Adipose tissue (tissue), 3 donors: Measurements from ENCODE around the gene SUN1. TPM values are rescaled to one million over a fixed set of nuclear protein-coding genes. Genes with fewer than 3 reads are reported as not detected.
A peak's percentile ranks its signal among the peaks of the same experiment; 100 is the strongest.

Experiments
- H3K27ac ChIP-seq: one replicate; pipeline ENCODE4 v1.5.1; 2013; ENCODE audit warnings: low read depth, low read length
- WGBS, 3 donors: extraction: QIAGEN DNeasy Blood & Tissue Kit; methylation state at CpG; one replicate each; pipeline ENCODE4 v1.1.7; 2013; 5-methylcytosine and 5-hydroxymethylcytosine counted together
- polyA plus RNA-seq, 3 donors: library from polyadenylated mRNA; stranded (reverse); fragments of 200-250 nt; gene quantifications; one replicate each; pipeline ENCODE4 v1.2.3, GENCODE V29; 2013
- donor health status: healthy with polysubstance abuse.
- donor health status: Bipolar disorder and iron deficiency.
- donor health status: healthy.

SUN1 gene
- polyA plus RNA-seq, 3 donors: 46.9 to 108 (median 73.0) TPM

DNA sequence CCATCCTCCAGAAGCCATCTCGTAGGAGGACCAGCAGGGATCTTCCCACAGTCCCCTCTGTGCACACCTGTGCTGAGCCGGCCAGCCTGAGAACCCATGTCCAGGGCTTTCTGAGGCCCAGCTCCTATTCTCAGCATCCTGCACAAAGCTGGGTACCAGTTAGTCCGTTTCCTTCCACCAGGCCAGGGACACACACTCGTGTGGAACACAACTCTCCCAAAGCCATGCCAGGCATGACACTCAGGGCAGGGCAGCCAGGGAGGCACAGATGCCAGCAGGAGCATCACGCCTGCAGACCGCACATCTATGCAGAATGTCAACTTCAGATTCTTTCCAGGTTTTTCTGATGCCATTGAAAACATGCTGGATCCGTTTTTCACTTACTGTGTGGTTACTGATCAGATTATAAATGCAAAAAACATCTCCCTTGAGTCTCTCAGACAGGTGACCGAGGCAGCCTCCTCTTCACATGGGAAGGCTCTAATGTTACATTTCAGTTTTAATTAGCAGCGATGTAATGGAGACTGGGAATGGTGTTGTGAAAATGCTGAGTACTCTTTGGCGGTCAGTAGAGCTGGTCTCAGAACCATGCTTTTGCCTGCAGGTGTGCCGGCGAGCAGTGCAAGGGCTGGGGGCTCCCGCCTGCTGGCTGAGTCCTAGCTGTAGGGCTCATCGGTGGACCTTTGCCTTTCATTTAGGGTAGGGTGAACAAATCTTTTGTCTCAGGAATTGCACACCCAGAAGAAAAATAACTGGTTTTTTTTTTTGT lies 3.3 kb upstream of the SUN1 start:
- no peak overlapping the region for H3K27ac ChIP-seq
- WGBS, 3 donors: 87 to 93% (median 90%) methylated on average over 14 of the region's 14 CpGs

DNA sequence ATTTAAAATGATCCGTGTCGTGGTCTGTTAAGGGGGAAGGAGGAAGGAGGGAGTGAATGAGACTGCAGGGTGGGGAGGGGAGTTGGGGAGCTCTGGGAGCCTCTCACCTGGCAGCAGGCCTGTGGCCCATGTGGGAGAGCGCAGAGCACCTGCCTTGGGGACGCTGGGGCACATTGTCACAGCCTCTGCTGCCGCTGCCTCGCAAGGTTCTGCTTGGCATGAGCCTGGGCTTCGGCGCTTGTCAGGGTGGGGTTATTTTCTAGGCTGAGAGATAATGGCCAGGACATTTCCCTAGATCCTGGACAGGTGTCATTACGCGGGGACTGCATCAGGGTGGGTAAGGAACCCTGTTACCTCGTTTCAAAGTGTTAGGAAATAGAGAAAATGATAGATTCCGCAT lies 2.2 kb upstream of the SUN1 start:
- WGBS, 3 donors: 64 to 85% (median 69%) methylated on average over 12 of the region's 12 CpGs

DNA sequence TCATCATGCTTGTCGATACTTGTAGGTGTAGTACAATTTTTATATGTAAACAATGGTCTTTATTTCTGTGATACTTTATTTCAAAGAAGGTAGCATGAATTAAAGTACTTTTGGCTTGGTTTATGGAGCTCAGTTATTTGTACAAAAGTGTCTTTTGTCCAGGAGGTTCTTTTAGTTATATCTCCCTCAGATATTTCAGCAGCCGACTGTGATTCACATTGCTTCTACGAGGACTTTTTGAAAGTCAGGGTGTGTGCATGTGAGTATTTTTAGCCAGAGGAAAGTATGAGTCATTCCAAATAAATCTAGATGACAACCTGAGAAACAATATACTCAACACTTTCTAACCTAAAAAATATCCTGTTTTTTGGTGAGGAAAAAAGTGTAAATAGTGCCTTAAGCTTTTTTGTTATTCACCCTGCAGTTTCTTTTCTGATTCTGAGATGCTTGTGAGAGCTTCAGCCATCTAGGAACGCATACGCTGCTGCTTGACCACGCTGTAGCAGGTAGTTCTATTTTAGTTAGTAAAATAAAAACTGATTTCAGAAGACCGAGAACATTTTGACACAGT lies 595 bp upstream of the SUN1 start:
- H3K27ac ChIP-seq: no peak overlapping the region
- 12 to 16% (median 15%) methylated on average over 7 of the region's 7 CpGs for WGBS, 3 donors

More for the DNA sequence above, 2.2 kb upstream of the SUN1 start:
- no peak overlapping the region for H3K27ac ChIP-seq

DNA sequence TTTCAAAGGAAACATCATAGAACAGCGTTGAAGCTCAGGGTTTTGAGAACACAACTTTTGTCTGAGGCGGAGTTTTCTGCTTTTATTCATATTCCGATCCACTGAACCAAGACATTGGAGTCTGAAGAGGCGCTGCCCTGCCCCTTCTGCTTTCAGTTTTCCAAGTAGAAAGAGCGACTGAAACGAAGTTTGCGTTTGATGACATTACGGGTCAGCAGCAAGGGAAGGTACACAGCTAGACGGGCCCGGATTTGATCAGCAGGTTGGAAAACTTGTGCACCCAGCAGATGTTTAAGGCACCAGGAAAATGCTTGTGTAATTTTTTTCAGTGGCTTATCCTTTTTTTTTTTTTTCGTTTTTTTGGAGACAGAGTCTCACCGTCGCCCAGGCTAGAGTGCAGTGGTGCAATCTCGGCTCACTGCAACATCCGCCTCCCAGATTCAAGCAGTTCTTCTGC lies 720 bp downstream of the SUN1 start:
- 79 to 90% (median 86%) methylated on average over 15 of the region's 15 CpGs for WGBS, 3 donors
- H3K27ac ChIP-seq: peak overlapping the region; percentile 45

DNA sequence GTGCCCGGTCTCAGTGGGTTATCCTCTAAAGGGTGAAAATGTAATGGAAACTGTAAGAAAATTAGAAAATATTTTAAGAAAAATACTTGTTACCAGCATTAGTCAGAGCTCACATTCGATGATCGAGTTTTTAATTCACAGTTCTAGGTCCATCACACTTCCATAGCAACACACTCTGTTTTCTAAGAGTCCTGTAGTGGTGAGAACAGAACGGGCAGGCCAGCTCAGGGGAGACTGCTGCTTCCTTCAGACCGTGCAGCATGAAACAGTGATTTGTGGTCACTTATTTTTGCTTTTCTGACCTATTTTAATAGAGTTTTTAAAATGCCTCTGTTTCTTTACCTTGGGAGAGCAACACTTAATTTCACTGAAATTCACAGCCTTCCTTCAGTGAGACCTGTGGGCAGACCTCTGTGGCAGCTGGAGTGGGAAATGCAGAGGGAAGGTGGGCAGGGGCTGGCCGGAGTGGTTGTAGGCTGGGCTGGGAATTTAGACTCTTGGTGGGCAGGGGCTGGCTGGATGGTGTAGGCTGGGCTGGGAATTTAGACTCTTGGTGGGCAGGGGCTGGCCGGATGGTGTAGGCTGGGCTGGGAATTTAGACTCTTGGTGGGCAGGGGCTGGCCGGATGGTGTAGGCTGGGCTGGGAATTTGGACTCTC lies 1.5 kb downstream of the SUN1 start:
- no peak overlapping the region for H3K27ac ChIP-seq
- WGBS, 3 donors: 71 to 92% (median 79%) methylated on average over 7 to 8 of the region's 8 CpGs

DNA sequence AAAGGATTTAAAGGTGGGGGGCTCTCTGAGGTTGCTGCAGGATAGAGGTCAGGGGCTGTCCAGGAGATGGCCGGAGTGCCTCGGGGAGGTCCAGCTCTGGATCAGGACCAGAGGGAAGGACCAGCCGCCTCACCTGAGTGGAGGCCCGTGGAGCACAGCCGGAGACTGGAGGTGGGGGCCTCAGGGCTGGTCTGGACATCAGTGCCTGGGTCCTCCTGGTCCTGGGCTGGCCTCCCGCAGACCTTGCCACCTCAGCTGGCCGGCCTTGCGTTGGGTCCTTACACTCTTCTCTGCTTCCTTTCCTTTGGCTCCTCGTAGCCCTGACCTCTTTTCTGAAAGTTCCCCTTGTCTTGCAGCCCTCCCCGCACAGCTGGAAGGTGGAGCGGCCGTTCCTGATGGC lies 2.0 kb downstream of the SUN1 start:
- H3K27ac ChIP-seq: no peak overlapping the region
- WGBS, 3 donors: 88 to 93% (median 90%) methylated on average over 12 of the region's 12 CpGs

DNA sequence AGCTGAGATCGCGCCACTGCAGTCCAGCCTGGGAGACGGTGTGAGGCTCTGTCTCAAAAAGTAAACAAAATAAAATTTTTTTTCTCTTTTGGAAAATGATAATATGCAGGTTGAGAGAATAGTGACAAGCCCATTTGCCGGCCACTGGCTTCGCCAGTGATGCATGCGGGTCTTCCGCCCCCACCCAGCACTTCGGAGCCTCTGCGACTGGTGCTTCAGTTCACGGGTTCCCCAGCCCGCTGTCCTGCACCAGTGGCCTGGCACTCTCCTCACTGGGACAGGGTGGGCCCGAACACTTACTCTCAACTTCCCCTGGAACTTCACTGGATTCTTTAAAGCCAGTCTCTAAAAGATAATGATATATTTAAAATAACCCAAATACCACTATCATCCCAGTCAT lies 2.7 kb downstream of the SUN1 start:
- no peak overlapping the region for H3K27ac ChIP-seq
- WGBS, 3 donors: 93 to 96% (median 95%) methylated on average over 12 of the region's 12 CpGs

DNA sequence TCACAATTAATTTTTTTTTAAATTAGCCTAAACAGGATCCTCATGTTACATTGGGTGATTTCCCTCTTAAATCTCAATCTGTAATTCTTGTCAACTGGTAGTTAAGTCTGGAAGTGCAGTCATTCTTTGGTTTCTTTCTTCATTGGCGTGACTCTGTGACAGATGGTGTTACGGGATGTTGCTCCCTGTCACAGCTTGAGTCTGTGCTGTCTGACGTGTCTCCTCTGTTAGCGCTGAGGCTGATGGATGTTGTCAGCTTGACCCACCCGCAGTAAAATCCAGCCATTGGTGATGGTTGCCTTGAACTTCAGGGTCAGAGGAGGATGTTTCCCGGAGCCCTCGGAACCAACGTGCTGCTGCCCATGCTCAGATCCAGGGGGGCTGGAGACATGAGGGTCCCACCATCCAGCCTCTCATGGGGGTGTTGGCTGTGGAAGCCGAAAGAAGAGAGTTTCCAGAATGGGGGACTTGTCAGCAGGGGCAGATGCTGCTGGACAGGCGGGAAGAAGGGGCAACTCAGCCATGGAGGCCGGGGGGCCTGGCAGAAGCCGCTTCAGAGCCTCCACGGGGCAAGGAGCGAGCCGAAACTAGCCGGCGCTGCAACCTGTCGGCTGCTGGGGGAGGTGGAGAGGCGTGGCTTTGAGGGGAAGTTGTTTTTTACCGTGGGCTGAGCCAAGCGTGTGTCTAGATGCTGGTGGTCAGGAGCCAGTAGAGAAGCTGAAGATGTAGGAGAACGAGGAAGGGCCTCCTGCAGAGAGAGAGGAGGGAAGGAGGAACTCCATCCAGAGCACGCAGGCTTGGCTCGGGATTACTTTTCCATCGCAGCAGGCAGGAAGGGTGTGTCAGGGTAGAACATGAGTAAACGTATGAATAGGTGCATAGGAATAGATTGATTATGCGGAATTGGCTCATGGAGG lies 3.5 kb downstream of the SUN1 start:
- 68 to 85% (median 72%) methylated on average over 27 of the region's 27 CpGs for WGBS, 3 donors

DNA sequence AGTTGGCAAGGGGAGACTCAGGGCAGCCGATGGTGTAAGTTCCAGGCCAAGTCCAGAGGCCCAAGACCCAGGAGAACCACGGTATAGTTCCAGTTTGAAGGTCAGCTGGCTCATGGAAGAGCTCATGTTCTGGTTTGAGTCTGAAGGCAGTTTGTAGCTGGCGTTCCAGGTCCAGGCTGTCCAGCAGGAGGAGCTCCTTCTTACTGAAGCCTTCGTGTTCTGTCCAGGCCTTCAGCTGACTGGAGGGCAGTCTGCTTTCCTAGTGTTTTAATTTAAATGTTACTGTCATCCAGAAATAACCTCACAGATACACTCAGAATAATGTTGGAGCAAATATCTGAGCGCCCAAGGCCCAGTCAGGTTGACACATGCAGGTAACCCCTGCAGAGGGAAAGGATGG lies 4.2 kb downstream of the SUN1 start:
- 68 to 70% (median 70%) methylated on average over 5 of the region's 5 CpGs for WGBS, 3 donors

More for the DNA sequence above, 3.5 kb downstream of the SUN1 start:
- no peak overlapping the region for H3K27ac ChIP-seq

DNA sequence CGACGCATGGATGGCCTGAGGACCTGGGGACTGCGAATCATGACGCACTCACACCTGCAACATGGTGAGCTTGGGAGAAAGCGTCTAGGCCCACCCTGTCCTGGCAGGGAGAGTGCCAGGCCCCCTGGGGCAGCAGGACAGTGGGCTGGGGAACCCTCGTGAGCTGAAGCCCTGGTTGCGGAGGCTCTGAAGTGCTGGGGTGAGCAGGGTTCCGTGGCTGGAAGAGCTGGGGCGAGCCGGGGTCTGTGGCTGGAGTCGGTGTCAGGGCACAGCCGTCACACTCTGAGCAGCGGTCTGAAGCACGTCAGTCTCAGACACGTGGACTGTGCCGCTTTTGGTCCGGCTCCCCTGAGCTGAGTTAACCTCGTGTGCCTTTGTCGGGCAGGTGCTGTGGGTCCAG lies 4.7 kb downstream of the SUN1 start:
- 91 to 96% (median 95%) methylated on average over 19 of the region's 19 CpGs for WGBS, 3 donors
- no peak overlapping the region for H3K27ac ChIP-seq

More for the DNA sequence above, 4.2 kb downstream of the SUN1 start:
- no peak overlapping the region for H3K27ac ChIP-seq

DNA sequence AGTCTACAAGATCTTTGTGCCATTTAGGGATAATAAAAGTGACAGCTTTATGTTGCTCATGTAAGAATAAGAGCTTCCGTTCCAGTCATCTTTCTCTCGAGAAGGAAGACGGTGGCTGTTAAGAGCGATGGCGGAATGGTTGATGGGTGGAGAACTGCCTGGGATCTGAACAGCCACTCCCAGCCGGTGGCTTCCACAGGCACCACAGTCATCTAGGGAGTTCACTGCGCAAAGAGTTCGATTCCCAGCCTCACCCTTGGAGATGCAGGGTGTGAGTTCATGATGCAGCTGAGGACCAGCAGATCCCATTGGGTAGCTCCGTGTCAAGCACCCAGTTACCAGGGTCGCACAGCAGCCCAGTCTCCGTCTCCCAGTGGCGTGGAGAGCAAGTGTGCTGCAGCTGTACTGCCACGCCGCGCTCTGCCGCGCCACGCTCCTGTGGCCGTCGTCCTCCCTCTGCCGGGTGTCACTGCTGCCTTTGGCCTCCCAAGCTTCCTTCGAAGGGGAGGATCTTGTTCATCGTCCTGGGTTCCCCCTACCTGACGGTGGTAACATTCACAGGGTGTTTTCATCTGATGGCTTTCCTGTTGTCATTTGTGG lies 7.8 kb downstream of the SUN1 start:
- 91 to 92% (median 92%) methylated on average over 24 of the region's 24 CpGs for WGBS, 3 donors
- no peak overlapping the region for H3K27ac ChIP-seq

DNA sequence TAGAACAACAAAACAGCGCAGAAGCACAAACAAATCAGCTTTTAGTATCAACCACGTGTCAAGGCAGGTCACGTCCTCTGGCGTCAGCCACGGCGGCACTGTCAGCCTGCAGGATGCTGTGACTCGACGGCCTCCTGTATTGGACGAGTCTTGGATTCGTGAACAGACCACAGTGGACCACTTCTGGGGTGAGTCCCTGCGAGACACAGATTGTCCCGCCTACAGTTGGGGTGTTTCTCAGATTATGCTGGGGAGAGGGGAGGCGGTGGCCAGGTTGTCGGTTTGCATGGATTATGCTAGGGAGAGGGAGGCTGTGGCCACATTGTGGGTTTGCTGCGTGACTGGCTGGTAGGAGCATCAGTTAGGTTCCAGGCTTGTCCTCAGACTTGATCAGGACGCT lies 9.7 kb downstream of the SUN1 start:
- H3K27ac ChIP-seq: no peak overlapping the region
- 90 to 93% (median 90%) methylated on average over 16 of the region's 16 CpGs for WGBS, 3 donors

DNA sequence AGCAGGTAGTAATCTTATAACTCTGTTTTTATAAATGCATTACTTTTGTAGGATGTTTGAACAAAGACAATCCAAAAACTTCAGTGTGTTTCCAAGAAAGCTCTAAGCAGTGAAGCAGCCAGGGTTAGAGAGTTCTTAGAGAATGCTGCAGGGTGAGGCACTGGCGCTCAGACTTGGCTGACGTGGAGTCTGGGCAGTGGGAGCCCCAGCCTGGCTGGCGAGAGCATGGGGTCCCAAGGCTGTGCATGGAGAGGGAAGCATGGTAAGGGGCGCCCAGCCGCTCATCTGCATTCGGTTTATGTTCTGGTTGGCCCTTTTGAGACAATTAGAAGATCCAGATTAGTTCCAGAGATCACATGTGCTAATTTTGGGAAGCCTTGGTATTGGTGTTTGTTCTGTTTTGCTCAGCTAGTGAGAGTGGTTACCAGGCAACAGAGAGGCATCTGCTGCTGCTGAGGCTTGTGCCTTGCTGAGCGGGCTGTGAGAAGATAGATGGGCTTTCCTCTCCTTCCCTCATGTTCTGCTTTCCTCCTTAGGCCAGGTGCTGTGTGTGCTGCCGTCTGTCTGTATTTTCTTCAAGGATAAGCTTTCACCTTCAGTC lies 10.3 kb downstream of the SUN1 start:
- no peak overlapping the region for H3K27ac ChIP-seq
- 87 to 92% (median 90%) methylated on average over 8 of the region's 8 CpGs for WGBS, 3 donors

DNA sequence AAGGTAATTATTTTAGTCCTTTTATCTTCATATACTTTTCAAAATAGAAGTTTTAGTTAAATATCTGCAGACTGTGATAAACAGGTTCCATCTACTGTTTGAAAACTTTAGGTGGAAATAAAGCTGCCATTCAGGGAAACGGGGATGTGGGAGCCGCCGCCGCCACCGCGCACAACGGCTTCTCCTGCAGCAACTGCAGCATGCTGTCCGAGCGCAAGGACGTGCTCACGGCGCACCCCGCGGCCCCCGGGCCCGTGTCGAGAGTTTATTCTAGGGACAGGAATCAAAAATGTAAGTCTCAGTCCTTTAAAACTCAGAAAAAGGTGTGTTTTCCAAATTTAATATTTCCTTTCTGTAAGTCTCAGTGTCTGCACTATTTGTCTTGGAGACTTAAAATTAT lies 11.0 kb downstream of the SUN1 start:
- H3K27ac ChIP-seq: no peak overlapping the region
- WGBS, 3 donors: 92 to 96% (median 95%) methylated on average over 17 of the region's 17 CpGs

DNA sequence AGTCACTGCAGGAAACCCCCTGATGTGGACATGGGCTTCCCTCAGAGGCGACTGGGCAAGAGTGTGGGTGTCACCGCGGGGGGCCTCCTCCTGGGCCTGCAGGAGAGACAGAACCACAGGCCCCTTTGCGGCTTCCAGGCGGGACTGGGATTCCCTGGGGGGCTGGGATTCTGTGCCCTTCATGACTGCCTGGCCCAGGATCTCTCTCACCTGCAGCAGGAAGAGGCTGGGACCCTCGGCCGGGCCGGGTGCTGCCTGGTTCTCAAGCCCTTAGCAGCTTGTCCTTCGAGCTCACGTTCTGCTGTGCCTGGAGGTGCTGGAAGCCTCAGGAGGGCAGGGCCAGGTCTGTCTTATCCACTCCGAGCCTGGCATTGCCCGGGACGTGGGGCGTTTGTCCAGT lies 11.8 kb downstream of the SUN1 start:
- H3K27ac ChIP-seq: no peak overlapping the region
- 84 to 95% (median 92%) methylated on average over 14 of the region's 14 CpGs for WGBS, 3 donors

DNA sequence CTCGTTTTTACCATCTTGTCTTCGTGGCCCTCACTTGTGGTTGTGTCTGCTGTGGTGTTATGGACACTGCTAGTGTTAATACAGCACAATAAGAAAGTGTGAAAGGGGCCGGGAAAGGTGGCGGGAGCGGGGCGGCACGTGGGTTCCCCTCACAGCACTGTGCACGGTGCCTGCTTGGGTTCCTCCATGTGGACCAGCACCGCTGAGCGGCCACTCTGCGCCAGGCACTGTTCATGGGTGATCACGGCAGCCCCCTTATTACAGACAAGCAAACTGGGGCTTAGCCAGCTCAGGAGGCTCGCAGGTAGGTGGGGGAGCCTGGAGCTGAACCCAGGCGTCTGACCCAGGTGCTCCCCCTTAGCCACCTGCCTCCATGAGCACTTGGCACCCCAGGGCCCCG lies 12.2 kb downstream of the SUN1 start:
- WGBS, 3 donors: 96 to 97% (median 96%) methylated on average over 15 of the region's 15 CpGs
- no peak overlapping the region for H3K27ac ChIP-seq

DNA sequence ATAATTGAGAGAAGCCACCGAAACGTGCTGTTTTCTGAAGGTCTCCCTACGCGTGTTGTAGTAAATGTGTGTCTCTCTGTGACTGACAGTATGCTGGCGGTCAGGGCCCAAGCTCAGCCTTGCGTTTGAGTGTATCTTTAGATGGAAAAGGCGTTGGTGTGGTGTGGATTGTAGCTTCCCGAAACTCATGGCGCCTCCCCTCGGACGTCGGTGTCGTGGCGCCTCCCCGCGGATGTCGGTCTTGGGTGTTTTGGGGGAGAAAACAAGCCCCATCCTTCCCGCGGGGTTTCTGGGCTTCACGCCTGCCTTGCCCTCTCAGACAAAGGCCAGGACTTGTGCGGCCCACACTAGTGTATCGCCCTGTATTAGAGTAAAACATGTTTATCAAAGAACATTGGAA lies 12.8 kb downstream of the SUN1 start:
- H3K27ac ChIP-seq: no peak overlapping the region
- 88 to 94% (median 93%) methylated on average over 22 of the region's 22 CpGs for WGBS, 3 donors

DNA sequence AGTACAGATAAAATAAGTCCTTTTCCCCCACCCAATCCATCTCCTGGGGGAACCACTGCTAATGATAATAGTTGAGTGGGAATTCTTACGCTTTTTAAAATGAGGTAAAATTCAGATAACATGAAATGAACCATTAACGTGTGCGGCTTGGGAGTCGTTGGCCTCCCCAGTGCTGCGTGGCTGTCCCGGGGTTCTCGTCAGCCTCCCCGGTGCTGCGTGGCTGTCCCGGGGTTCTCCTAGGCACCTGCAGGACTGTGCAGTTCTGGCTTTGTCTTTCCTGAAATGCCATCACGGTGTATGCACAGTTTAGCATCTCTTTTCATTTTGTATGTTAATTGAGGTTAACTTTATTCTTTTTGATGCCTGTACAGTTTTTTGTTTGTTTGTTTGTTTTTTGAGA lies 13.5 kb downstream of the SUN1 start:
- WGBS, 3 donors: 96 to 97% (median 96%) methylated on average over 11 of the region's 11 CpGs
- H3K27ac ChIP-seq: no peak overlapping the region
